ENCODE results near the gene RARRES2. TPM values are rescaled to one million over a fixed set of nuclear protein-coding genes. Genes with fewer than 3 reads are reported as not detected.
A peak's percentile ranks its signal among the peaks of the same experiment; 100 is the strongest.

The RARRES2 gene
- total RNA-seq, 1 experiment from 2014 or later: 2.1 TPM

DNA sequence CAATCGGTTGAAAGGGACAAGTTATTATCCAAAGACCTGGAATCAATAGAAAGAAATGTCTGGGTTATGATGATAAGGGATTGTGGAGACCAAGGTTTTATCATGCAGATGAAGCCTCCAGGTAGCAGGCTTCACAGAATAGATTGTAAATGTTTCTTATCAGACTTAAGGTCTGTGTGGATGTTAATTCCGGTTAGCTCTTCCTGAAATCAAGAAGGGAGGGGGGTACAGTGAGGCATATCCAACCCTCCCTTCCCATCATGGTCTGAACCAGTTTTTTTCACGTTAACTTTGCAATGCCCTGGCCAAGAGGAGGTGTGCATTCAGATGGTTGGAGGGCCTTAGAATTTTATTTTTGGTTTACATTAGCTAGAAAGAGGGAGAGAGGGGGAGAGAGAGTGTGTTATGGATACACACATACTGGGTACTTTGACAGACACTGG lies 28.0 kb downstream of the RARRES2 start:
- intact Hi-C loops (cut with micrococcal nuclease): no loop called here
- Histone ChIP-seq H3K4me2 (ENCODE audit: low read length) (peak overlapping the region; percentile 44; the same call in 1 of the 2 replicates), H3K9me2 (ENCODE audit: insufficient read depth) (no peaks in the 10 kb centered on the region), H3K36me3 (ENCODE audit: control insufficient read depth in 1 of 2, insufficient read depth in 2 of 2, low read length in 2 of 2) (no peaks in the 10 kb centered on the region), H3K79me2 (ENCODE audit: insufficient read depth, low read length) (no peaks in the 10 kb centered on the region), H3K9me3 (ENCODE audit: control insufficient read depth in 1 of 2, insufficient read depth in 1 of 2, low read depth in 1 of 2, low read length in 2 of 2) (no peaks in the 10 kb centered on the region), H3K27ac (ENCODE audit: low read depth, low read length) (no peak overlapping the region), H3K4me1 (ENCODE audit: control insufficient read depth in 1 of 2, insufficient read depth in 2 of 2, low read length in 2 of 2) (peaks cover 0 to 23% of the 10 kb centered on the region in 2 experiments; a peak in 3 of 4 replicates), H3K4me3 (replicated peaks in 1 of 2; ENCODE audit: low read depth in 1 of 2, low read length in 2 of 2) (no peak overlapping the region), H2AFZ (ENCODE audit: low read depth, low read length, poor library complexity, severe bottlenecking) (no peak overlapping the region), H4K20me1 (ENCODE audit: insufficient read depth) (no peaks in the 10 kb centered on the region), H3K9ac (ENCODE audit: low read length) (no peak overlapping the region), H3K27me3 (ENCODE audit: insufficient read depth, low read length) (no peaks in the 10 kb centered on the region)
- POLR2A ChIA-PET: no interaction called here
- TF ChIP-seq EZH2 (IDR thresholded peaks at IDR 0.05) (no peak), REST (IDR thresholded peaks at IDR 0.05; ENCODE audit: low read depth) (no peak), EZH2phosphoT487 (IDR thresholded peaks at IDR 0.05; ENCODE audit: borderline replicate concordance) (no peak), SIN3A (IDR thresholded peaks at IDR 0.05; ENCODE audit: low read depth) (no peak), ATF3 (IDR thresholded peaks at IDR 0.05) (no peak), ZBTB33 (IDR thresholded peaks at IDR 0.05; ENCODE audit: extremely low read depth, insufficient replicate concordance, low read length) (no peak), CEBPB (IDR thresholded peaks at IDR 0.05; ENCODE audit: low read depth) (no peak), CTCF (IDR thresholded peaks at IDR 0.05 in 2 of 3, conservative IDR thresholded peaks at IDR 0.05 in 1 of 3; ENCODE audit: borderline replicate concordance in 1 of 3, insufficient read depth in 1 of 3, low read depth in 2 of 3, low read length in 2 of 3) (no peak)
- no peak for DNase-seq (ENCODE audit: low read depth, low spot score)
- CTCF ChIA-PET: no interaction called here
- RAD21 ChIA-PET (ENCODE audit: low non-redundant PET in 1 of 2, low total read pairs in 2 of 2, uncharacterized antibody in 2 of 2, unreplicated experiment in 2 of 2): no interaction called here
- ATAC-seq: no peak
- no TSS peak for BruUV-seq (replicated peaks)

Measured in HCT116 (cell line).